ENCODE measurements around the gene SPECC1. TPM values are rescaled to one million over a fixed set of nuclear protein-coding genes. Genes with fewer than 3 reads are reported as not detected.
"Not testable (repeated sequence)": the region's sequence is repeated elsewhere in the genome, so short reads cannot be mapped to it uniquely, and the experiment has no call there.

SPECC1 gene
- total RNA-seq, 1 donor from 2014 or later, result 83.0 TPM

DNA sequence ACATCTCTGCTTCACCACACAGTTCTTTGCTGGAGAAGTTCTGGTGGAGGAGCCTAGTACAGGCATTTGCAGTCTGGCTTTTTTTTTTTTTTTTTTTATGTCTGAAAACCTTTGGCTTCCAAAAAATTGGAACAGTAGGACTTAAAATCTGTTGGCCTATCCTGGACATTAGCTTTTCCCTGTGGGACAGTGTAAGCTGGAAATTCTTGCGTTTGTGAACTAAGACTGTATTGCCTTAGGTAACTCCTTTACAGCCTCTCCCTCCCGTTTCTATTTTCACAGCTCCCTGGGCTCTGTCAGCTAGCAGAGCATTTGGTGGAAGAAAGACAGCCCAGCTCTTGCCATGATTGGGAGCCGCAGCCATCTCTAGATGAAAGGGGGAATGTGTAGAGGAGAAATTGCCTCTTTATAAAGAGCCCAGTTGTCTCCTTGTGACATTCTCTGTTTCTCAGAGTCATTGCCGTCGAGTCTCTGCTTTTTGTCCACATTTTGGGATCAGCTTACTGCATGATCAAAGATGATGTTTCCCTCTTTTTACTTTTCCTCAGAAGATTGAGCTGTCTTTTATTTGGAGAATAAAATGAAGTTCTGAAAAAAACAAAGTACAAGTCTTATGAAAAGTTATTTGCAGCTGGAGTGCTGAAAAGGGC is 227.5 kb downstream of the SPECC1 start:
- no peaks in the 10 kb centered on the region for H3K9me3 Mint-ChIP-seq (ENCODE audit: unreplicated experiment)

DNA sequence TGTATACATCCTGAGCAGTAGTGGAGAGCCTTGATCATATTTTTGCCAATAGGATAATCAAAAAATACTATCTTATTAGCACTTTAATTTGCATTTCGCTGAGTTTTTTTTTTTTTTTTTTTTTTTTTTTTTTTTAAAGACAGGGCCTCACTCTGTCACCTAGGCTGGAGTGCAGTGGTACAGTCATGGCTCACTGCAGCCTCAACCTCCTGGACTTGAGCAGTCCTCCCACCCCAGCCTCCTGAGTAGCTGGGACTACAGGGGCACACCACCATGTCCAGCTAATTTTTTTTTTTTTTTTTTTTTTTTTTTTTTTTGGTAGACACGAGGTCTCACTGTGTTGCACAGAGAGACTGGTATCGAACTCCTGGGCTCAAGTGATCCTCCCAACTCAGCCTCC is 230.6 kb downstream of the SPECC1 start:
- H3K79me2 ChIP-seq (ENCODE audit: insufficient read depth, low read length); H3K9ac ChIP-seq (ENCODE audit: low read length); H3K4me2 ChIP-seq (ENCODE audit: low read length); H3K36me3 ChIP-seq (ENCODE audit: insufficient read depth, low read length); H3K4me1 ChIP-seq (ENCODE audit: insufficient read depth, low read length); H3K27ac ChIP-seq (ENCODE audit: low read depth, low read length); H3K27me3 ChIP-seq (ENCODE audit: insufficient read depth, low read length); FAIRE-seq; H2AFZ ChIP-seq (ENCODE audit: low read depth, low read length); H3K9me3 ChIP-seq (ENCODE audit: insufficient read depth, low read depth, low read length); H3K4me3 ChIP-seq (ENCODE audit: insufficient read depth, low read depth, low read length); H3K27ac Mint-ChIP-seq (ENCODE audit: unreplicated experiment); H3K4me3 Mint-ChIP-seq (ENCODE audit: unreplicated experiment); H4K20me1 ChIP-seq (ENCODE audit: insufficient read depth, low read length); H3K27me3 Mint-ChIP-seq (ENCODE audit: low read depth, unreplicated experiment); H3K4me1 Mint-ChIP-seq (ENCODE audit: low read depth, unreplicated experiment); DNase-seq (ENCODE audit: low read depth); H3K9me3 Mint-ChIP-seq (ENCODE audit: unreplicated experiment): not testable (repeated sequence)
- H3K36me3 Mint-ChIP-seq (ENCODE audit: low read depth, unreplicated experiment), result peaks cover 12% of the 10 kb centered on the region

More for the DNA sequence above, 227.5 kb downstream of the SPECC1 start:
- FAIRE-seq (no peak), DNase-seq (ENCODE audit: low read depth) (no peak)
- no peak overlapping the region for H3K9ac ChIP-seq (ENCODE audit: low read length)
- no peak for TF ChIP-seq EZH2 (IDR thresholded peaks at IDR 0.05; ENCODE audit: insufficient read depth, low read length)
- TF ChIP-seq, protein P1, sequence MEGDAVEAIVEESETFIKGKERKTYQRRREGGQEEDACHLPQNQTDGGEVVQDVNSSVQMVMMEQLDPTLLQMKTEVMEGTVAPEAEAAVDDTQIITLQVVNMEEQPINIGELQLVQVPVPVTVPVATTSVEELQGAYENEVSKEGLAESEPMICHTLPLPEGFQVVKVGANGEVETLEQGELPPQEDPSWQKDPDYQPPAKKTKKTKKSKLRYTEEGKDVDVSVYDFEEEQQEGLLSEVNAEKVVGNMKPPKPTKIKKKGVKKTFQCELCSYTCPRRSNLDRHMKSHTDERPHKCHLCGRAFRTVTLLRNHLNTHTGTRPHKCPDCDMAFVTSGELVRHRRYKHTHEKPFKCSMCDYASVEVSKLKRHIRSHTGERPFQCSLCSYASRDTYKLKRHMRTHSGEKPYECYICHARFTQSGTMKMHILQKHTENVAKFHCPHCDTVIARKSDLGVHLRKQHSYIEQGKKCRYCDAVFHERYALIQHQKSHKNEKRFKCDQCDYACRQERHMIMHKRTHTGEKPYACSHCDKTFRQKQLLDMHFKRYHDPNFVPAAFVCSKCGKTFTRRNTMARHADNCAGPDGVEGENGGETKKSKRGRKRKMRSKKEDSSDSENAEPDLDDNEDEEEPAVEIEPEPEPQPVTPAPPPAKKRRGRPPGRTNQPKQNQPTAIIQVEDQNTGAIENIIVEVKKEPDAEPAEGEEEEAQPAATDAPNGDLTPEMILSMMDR (IDR thresholded peaks at IDR 0.05; ENCODE audit: insufficient read depth, low read depth, low read length), result no peak
- no peak overlapping the region for H3K27ac ChIP-seq (ENCODE audit: low read depth, low read length)
- Mint-ChIP-seq H3K27ac (ENCODE audit: unreplicated experiment) (no peak overlapping the region), H3K4me3 (ENCODE audit: unreplicated experiment) (no peak overlapping the region), H3K36me3 (ENCODE audit: low read depth, unreplicated experiment) (peaks cover 25% of the 10 kb centered on the region), H3K4me1 (ENCODE audit: low read depth, unreplicated experiment) (peaks cover 2% of the 10 kb centered on the region), H3K27me3 (ENCODE audit: low read depth, unreplicated experiment) (no peaks in the 10 kb centered on the region)
- peaks cover 2% of the 10 kb centered on the region for H3K36me3 ChIP-seq (ENCODE audit: insufficient read depth, low read length)
- no peak overlapping the region for H3K4me3 ChIP-seq (ENCODE audit: insufficient read depth, low read depth, low read length)
- H3K4me2 ChIP-seq (ENCODE audit: low read length), result no peak overlapping the region
- no peaks in the 10 kb centered on the region for H3K79me2 ChIP-seq (ENCODE audit: insufficient read depth, low read length)
- no peaks in the 10 kb centered on the region for H3K9me3 ChIP-seq (ENCODE audit: insufficient read depth, low read depth, low read length)
- peaks cover 8% of the 10 kb centered on the region for H4K20me1 ChIP-seq (ENCODE audit: insufficient read depth, low read length)
- no peaks in the 10 kb centered on the region for H3K4me1 ChIP-seq (ENCODE audit: insufficient read depth, low read length)
- H2AFZ ChIP-seq (ENCODE audit: low read depth, low read length), result no peak overlapping the region
- H3K27me3 ChIP-seq (ENCODE audit: insufficient read depth, low read length), result no peaks in the 10 kb centered on the region

DNA sequence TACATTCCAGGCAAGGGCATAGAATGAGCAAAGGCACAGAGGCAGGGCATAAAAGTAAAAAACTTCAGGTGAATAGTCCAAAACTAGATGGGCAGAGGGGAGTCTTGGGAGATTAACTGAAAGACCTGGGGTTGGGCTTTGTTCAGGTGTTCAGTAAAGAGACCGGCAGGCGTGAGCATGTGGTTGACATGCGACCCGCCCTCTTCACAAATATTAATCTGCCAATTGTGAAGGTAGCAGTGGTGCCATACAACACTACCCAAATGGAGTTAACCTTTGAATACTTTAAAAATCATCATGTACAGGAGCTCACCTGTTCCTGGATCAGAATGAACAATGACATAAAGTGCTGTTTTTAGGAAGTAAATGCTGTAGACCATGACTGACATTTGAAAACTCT is 232.7 kb downstream of the SPECC1 start:
- FAIRE-seq (no peak), DNase-seq (ENCODE audit: low read depth) (no peak)
- H3K9ac ChIP-seq (ENCODE audit: low read length), result no peak overlapping the region
- no peaks in the 10 kb centered on the region for H3K9me3 ChIP-seq (ENCODE audit: insufficient read depth, low read depth, low read length)
- H3K4me1 ChIP-seq (ENCODE audit: insufficient read depth, low read length), result no peaks in the 10 kb centered on the region
- no peaks in the 10 kb centered on the region for H3K79me2 ChIP-seq (ENCODE audit: insufficient read depth, low read length)
- no peaks in the 10 kb centered on the region for H3K36me3 ChIP-seq (ENCODE audit: insufficient read depth, low read length)
- H3K27ac Mint-ChIP-seq (ENCODE audit: unreplicated experiment), result no peak overlapping the region
- H3K9me3 Mint-ChIP-seq (ENCODE audit: unreplicated experiment), result no peaks in the 10 kb centered on the region
- H3K36me3 Mint-ChIP-seq (ENCODE audit: low read depth, unreplicated experiment), result peaks cover 26% of the 10 kb centered on the region
- H2AFZ ChIP-seq (ENCODE audit: low read depth, low read length), result no peak overlapping the region
- no peak overlapping the region for H3K4me3 ChIP-seq (ENCODE audit: insufficient read depth, low read depth, low read length)
- no peak overlapping the region for H3K27ac ChIP-seq (ENCODE audit: low read depth, low read length)
- peaks cover under 1% of the 10 kb centered on the region for H4K20me1 ChIP-seq (ENCODE audit: insufficient read depth, low read length)
- no peaks in the 10 kb centered on the region for H3K27me3 ChIP-seq (ENCODE audit: insufficient read depth, low read length)
- H3K4me2 ChIP-seq (ENCODE audit: low read length), result no peak overlapping the region
- H3K4me3 Mint-ChIP-seq (ENCODE audit: unreplicated experiment), result no peak overlapping the region
- TF ChIP-seq, protein P1 (IDR thresholded peaks at IDR 0.05; ENCODE audit: insufficient read depth, low read depth, low read length), result no peak
- TF ChIP-seq EZH2 (IDR thresholded peaks at IDR 0.05; ENCODE audit: insufficient read depth, low read length), result no peak
- peaks cover 2% of the 10 kb centered on the region for H3K4me1 Mint-ChIP-seq (ENCODE audit: low read depth, unreplicated experiment)
- no peaks in the 10 kb centered on the region for H3K27me3 Mint-ChIP-seq (ENCODE audit: low read depth, unreplicated experiment)

All from astrocyte (in vitro differentiated cells and primary cell).